Measurements from ENCODE around the gene VPS26A.

Gene VPS26A

DNA sequence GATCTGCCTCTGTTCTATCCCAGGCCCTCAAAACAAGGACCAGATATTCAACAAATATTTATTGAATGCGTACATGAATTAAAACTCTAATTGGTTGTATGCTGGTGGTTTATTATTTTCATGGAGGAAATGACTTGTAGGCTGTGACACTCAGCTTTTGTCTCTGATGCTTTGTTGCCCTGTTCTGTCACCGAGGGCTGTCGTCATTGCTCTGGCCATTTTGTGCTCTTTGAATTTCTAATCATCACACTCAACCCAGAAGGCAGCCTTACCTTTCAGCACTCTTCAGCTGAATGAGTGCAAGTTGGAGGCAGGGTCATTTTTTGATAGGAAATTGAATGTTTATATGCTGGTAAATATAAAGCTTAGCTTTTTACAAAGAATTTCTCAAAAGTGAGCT, 21.5 kb upstream of the VPS26A start:
- Histone ChIP-seq H3K27ac (ENCODE audit: low read depth in 2 of 2, low read length in 2 of 2) (no peak overlapping the region), H3K27me3 (ENCODE audit: control insufficient read depth in 2 of 2, insufficient read depth in 2 of 2, low read length in 2 of 2) (no peaks in the 10 kb centered on the region), H3K4me3 (ENCODE audit: low read length in 2 of 2) (no peak overlapping the region), H3K36me3 (ENCODE audit: control insufficient read depth in 2 of 2, insufficient read depth in 2 of 2, low read length in 2 of 2) (no peaks in the 10 kb centered on the region), H3K9me3 (ENCODE audit: control insufficient read depth in 2 of 2, low read length in 2 of 2) (no peaks in the 10 kb centered on the region), H3K9ac (ENCODE audit: low read depth in 1 of 2, low read length in 2 of 2) (no peak overlapping the region), H3K4me1 (ENCODE audit: control insufficient read depth in 2 of 2, insufficient read depth in 2 of 2, low read length in 2 of 2) (no peaks in the 10 kb centered on the region)

DNA sequence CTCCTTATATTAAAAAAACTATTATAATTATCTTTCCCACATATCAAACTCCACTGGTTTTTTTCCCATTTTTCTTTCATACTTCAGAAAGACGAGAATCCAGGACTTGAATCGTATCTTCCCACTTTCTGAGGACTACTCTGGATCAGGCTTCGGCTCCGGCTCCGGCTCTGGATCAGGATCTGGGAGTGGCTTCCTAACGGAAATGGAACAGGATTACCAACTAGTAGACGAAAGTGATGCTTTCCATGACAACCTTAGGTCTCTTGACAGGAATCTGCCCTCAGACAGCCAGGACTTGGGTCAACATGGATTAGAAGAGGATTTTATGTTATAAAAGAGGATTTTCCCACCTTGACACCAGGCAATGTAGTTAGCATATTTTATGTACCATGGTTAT, 20.2 kb upstream of the VPS26A start:
- H3K4me3 ChIP-seq (ENCODE audit: low read length in 2 of 2): no peak overlapping the region
- H3K36me3 ChIP-seq (ENCODE audit: control insufficient read depth in 2 of 2, insufficient read depth in 2 of 2, low read length in 2 of 2): no peaks in the 10 kb centered on the region
- H3K4me1 ChIP-seq (ENCODE audit: control insufficient read depth in 2 of 2, insufficient read depth in 2 of 2, low read length in 2 of 2): no peaks in the 10 kb centered on the region

DNA sequence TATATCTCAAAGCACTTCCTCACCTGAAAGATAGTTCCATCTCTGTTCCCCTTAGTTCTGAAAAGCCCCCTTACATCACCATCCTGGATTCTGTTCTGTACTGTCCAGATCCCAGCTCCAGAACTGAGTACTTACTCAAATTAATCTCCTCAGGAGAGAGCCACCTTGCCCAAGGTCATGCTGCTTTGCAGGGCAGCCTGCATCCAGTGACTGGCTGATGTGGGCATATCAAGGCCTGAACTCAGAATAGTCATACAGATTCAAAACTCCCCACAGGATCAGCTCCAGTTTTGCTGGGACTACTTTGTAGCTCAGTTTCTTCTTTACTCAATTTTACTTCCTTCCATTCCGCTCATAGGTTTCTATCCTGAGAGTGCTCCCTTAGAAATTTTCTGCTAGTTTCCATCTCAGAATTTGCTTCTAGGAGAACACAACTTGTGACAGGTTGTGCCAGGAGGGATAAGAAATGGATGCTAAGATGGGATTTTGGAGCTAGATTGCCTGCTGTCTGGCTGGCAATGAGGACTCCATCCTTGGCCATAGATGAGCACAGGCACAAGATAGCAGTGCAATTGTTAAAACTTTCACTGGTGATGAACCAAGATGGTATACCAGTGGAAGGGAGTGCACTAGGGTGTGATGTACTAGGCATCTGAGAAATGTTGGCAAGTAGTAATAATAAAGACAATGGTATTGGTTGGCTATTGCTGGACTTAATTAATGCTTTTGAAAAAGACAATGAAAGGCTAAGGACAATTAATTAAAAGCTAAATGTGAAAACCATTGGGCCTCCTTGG, 18.8 kb upstream of the VPS26A start:
- H3K9me3 ChIP-seq (ENCODE audit: control insufficient read depth in 2 of 2, low read length in 2 of 2): no peaks in the 10 kb centered on the region
- no peaks in the 10 kb centered on the region for H3K4me1 ChIP-seq (ENCODE audit: control insufficient read depth in 2 of 2, insufficient read depth in 2 of 2, low read length in 2 of 2)
- no peaks in the 10 kb centered on the region for H3K36me3 ChIP-seq (ENCODE audit: control insufficient read depth in 2 of 2, insufficient read depth in 2 of 2, low read length in 2 of 2)
- H3K27me3 ChIP-seq (ENCODE audit: control insufficient read depth in 2 of 2, insufficient read depth in 2 of 2, low read length in 2 of 2): no peaks in the 10 kb centered on the region
- no peak overlapping the region for H3K27ac ChIP-seq (ENCODE audit: low read depth in 2 of 2, low read length in 2 of 2)
- H3K4me3 ChIP-seq (ENCODE audit: low read length in 2 of 2): no peak overlapping the region
- H3K9ac ChIP-seq (ENCODE audit: low read depth in 1 of 2, low read length in 2 of 2): no peak overlapping the region

More for the DNA sequence above, 20.2 kb upstream of the VPS26A start:
- Histone ChIP-seq H3K27ac (ENCODE audit: low read depth in 2 of 2, low read length in 2 of 2) (no peak overlapping the region), H3K9me3 (ENCODE audit: control insufficient read depth in 2 of 2, low read length in 2 of 2) (no peaks in the 10 kb centered on the region), H3K9ac (ENCODE audit: low read depth in 1 of 2, low read length in 2 of 2) (no peak overlapping the region), H3K27me3 (ENCODE audit: control insufficient read depth in 2 of 2, insufficient read depth in 2 of 2, low read length in 2 of 2) (no peaks in the 10 kb centered on the region)

DNA sequence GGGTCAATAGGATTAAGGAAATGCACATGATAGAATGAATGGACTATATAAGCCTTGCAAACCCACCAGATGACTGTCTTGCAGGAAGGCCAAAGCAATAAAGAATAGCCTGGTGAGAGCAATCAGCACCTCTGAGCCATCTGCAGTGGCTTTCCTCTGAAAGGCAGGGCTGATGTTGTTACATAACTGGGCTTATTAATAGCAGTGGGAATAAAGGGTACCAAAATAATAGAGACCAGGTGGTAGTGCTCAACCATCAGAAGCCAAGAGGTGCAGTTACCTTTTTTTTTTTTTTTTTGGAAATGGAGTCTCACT, 16.8 kb upstream of the VPS26A start:
- H3K9me3 ChIP-seq (ENCODE audit: control insufficient read depth in 2 of 2, low read length in 2 of 2): no peaks in the 10 kb centered on the region
- H3K27ac ChIP-seq (ENCODE audit: low read depth in 2 of 2, low read length in 2 of 2): no peak overlapping the region
- H3K36me3 ChIP-seq (ENCODE audit: control insufficient read depth in 2 of 2, insufficient read depth in 2 of 2, low read length in 2 of 2): no peaks in the 10 kb centered on the region
- no peaks in the 10 kb centered on the region for H3K4me1 ChIP-seq (ENCODE audit: control insufficient read depth in 2 of 2, insufficient read depth in 2 of 2, low read length in 2 of 2)
- no peak overlapping the region for H3K9ac ChIP-seq (ENCODE audit: low read depth in 1 of 2, low read length in 2 of 2)
- no peaks in the 10 kb centered on the region for H3K27me3 ChIP-seq (ENCODE audit: control insufficient read depth in 2 of 2, insufficient read depth in 2 of 2, low read length in 2 of 2)
- no peak overlapping the region for H3K4me3 ChIP-seq (ENCODE audit: low read length in 2 of 2)

DNA sequence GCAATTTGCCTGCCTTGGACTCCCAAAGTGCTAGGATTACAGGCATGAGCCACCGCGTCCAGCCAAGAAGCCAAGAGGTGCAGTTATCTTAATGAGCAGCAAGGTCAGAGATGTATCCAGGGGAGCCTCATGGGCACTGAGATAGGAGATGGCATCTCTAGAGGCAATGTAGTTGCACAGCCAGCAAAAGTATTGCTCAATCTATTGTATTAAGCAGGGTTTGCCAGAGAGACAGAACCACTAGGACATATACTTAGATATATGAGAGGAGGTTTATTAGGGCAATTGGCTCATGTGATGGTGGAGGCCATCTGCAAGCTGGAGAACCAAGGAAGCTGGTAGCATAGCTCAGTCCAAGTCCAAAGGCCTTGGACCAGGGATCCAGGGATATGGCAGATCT, 16.3 kb upstream of the VPS26A start:
- Histone ChIP-seq H3K27me3 (ENCODE audit: control insufficient read depth in 2 of 2, insufficient read depth in 2 of 2, low read length in 2 of 2) (no peaks in the 10 kb centered on the region), H3K4me1 (ENCODE audit: control insufficient read depth in 2 of 2, insufficient read depth in 2 of 2, low read length in 2 of 2) (no peaks in the 10 kb centered on the region), H3K4me3 (ENCODE audit: low read length in 2 of 2) (no peak overlapping the region), H3K9ac (ENCODE audit: low read depth in 1 of 2, low read length in 2 of 2) (no peak overlapping the region), H3K36me3 (ENCODE audit: control insufficient read depth in 2 of 2, insufficient read depth in 2 of 2, low read length in 2 of 2) (no peaks in the 10 kb centered on the region), H3K9me3 (ENCODE audit: control insufficient read depth in 2 of 2, low read length in 2 of 2) (no peaks in the 10 kb centered on the region), H3K27ac (ENCODE audit: low read depth in 2 of 2, low read length in 2 of 2) (no peak overlapping the region)

DNA sequence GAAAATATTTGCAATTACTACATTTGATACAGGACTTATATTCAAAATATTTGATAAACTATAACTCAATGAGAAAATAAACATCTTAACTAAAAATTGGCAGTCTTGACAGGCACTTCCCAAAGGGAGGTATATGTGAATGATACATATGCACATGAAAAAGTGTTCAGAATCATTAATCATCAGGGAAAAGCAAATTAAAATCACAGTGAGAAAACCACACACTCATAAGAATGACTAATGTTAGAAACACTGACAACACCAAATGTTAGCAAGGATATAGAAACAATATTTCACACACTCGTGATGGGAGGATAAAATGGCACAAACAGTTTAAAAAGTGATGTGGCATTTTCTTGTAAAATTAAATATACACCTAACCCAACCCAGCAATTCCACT, 4.1 kb upstream of the VPS26A start:
- Histone ChIP-seq H3K9ac (ENCODE audit: low read depth in 1 of 2, low read length in 2 of 2) (no peak overlapping the region), H3K27ac (ENCODE audit: low read depth in 2 of 2, low read length in 2 of 2) (no peak overlapping the region), H3K27me3 (ENCODE audit: control insufficient read depth in 2 of 2, insufficient read depth in 2 of 2, low read length in 2 of 2) (peaks cover 0 to 2% of the 10 kb centered on the region in 2 donors), H3K4me3 (ENCODE audit: low read length in 2 of 2) (no peak overlapping the region), H3K4me1 (ENCODE audit: control insufficient read depth in 2 of 2, insufficient read depth in 2 of 2, low read length in 2 of 2) (peaks cover 5% of the 10 kb centered on the region in 2 donors), H3K36me3 (ENCODE audit: control insufficient read depth in 2 of 2, insufficient read depth in 2 of 2, low read length in 2 of 2) (no peaks in the 10 kb centered on the region), H3K9me3 (ENCODE audit: control insufficient read depth in 2 of 2, low read length in 2 of 2) (no peaks in the 10 kb centered on the region)

DNA sequence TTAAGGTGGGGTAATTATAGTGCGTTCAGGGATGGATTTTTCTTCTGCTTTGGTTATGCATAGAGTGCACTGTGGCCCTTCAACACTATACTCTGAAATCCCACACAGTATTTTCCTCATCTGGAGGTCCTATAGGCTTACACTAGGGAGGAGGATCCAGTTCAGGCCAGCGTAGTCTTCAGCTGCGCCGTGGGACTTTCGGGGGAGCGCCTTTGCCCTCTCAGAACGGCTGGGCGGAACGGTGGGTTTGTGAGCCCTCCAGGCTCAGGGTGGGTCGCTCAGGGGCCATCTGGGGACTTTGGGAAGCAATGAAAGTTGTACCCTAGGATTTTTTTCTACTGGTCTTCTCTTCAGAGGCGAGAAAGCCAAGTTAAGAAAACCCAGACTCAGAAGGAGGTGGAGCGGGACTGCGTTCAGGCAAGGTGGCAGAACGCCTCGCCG, 652 bp upstream of the VPS26A start:
- peak overlapping the region; percentile 99 for H3K9ac ChIP-seq (ENCODE audit: low read depth in 1 of 2, low read length in 2 of 2)
- H3K9me3 ChIP-seq (ENCODE audit: control insufficient read depth in 2 of 2, low read length in 2 of 2): no peaks in the 10 kb centered on the region
- peak overlapping the region; percentile 84 to 94 for H3K4me3 ChIP-seq (ENCODE audit: low read length in 2 of 2)
- H3K4me1 ChIP-seq (ENCODE audit: control insufficient read depth in 2 of 2, insufficient read depth in 2 of 2, low read length in 2 of 2): peaks cover 9 to 12% of the 10 kb centered on the region in 2 donors
- no peaks in the 10 kb centered on the region for H3K27me3 ChIP-seq (ENCODE audit: control insufficient read depth in 2 of 2, insufficient read depth in 2 of 2, low read length in 2 of 2)
- H3K36me3 ChIP-seq (ENCODE audit: control insufficient read depth in 2 of 2, insufficient read depth in 2 of 2, low read length in 2 of 2): no peaks in the 10 kb centered on the region
- H3K27ac ChIP-seq (ENCODE audit: low read depth in 2 of 2, low read length in 2 of 2): peak overlapping the region; percentile 99

DNA sequence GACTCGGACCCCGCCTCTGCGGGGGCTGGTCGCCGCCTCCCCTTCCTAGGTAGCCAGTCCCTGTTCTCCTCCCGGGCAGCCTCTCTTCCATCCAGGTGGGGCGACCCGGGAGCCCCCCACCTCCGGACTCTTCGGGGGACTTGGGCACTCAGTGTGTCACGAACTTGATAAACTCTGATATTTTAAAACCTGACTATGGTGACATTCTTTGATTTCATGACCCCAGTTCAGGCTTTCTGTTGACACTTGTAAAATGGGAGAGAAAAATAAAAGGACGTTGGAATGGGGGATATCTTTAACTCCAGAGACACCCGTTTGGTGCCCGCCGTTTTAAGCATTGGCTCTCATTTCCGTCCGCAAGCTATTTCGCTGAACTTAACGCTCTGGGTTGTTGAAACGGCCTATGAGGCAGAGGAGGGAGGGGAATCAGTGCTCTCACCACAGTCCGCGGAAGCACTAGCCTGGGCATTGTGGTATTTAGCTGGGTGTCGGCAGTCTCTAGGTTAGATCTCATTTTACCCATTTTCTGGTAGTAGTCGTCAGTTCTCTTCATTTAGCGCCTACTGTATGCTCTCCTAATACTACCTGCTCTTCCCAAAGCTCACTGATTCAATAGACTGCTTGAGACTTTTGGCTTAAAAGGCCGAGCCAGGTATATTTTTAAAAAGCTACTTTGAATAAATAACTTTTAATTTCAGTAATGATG, 738 bp downstream of the VPS26A start:
- no peaks in the 10 kb centered on the region for H3K9me3 ChIP-seq (ENCODE audit: control insufficient read depth in 2 of 2, low read length in 2 of 2)
- peak overlapping the region; percentile 94 to 99 for H3K27ac ChIP-seq (ENCODE audit: low read depth in 2 of 2, low read length in 2 of 2)
- H3K27me3 ChIP-seq (ENCODE audit: control insufficient read depth in 2 of 2, insufficient read depth in 2 of 2, low read length in 2 of 2): no peaks in the 10 kb centered on the region
- H3K36me3 ChIP-seq (ENCODE audit: control insufficient read depth in 2 of 2, insufficient read depth in 2 of 2, low read length in 2 of 2): no peaks in the 10 kb centered on the region
- H3K4me1 ChIP-seq (ENCODE audit: control insufficient read depth in 2 of 2, insufficient read depth in 2 of 2, low read length in 2 of 2): peaks cover 9 to 12% of the 10 kb centered on the region in 2 donors
- H3K9ac ChIP-seq (ENCODE audit: low read depth in 1 of 2, low read length in 2 of 2): peak overlapping the region; percentile 91 to 99
- H3K4me3 ChIP-seq (ENCODE audit: low read length in 2 of 2): peak overlapping the region; percentile 86 to 89

DNA sequence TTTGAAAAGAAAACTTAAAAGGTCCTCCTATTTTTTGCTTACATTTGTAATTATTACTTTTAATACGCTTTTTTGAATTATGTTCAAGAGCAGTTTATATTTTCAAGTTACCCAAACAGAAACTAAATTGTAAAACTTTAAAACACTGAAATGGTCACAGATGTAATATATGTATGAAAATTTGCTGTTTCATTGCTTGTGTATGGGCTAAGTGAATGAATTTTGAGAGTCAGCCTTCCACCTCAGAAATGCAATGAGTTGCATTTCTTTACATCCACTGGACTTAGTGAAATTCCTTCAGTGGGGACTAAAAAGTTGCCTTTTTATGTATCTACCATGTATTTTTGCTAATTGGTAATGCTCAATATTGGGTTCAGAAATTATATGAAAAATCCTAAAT, 1.6 kb downstream of the VPS26A start:
- H3K36me3 ChIP-seq (ENCODE audit: control insufficient read depth in 2 of 2, insufficient read depth in 2 of 2, low read length in 2 of 2): no peaks in the 10 kb centered on the region
- peak overlapping the region; percentile 86 to 89 for H3K4me3 ChIP-seq (ENCODE audit: low read length in 2 of 2)
- no peaks in the 10 kb centered on the region for H3K27me3 ChIP-seq (ENCODE audit: control insufficient read depth in 2 of 2, insufficient read depth in 2 of 2, low read length in 2 of 2)
- peak overlapping the region in 1 of 2 donors; percentile 99 for H3K9ac ChIP-seq (ENCODE audit: low read depth in 1 of 2, low read length in 2 of 2)
- no peaks in the 10 kb centered on the region for H3K9me3 ChIP-seq (ENCODE audit: control insufficient read depth in 2 of 2, low read length in 2 of 2)
- no peak overlapping the region for H3K27ac ChIP-seq (ENCODE audit: low read depth in 2 of 2, low read length in 2 of 2)
- peaks cover 9 to 12% of the 10 kb centered on the region in 2 donors for H3K4me1 ChIP-seq (ENCODE audit: control insufficient read depth in 2 of 2, insufficient read depth in 2 of 2, low read length in 2 of 2)

DNA sequence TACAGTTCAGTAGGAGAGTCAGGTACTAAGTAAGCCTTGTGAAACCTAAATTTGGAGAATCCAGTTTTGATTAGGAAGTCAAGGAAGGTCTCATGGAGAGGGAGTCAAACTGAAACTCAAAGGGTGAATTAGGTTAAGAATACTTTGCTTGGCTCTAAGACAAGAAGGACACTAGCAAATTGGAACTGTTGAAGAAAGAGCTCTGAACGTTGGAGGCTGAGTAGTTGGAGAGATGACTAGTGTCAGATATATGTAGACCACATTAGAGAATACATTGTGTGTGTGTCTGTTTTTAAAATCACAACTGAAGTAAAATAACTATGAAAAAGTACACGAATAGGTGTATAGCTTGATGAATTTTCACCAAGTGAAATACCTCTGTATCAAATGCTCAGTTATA, 6.3 kb downstream of the VPS26A start:
- H3K4me1 ChIP-seq (ENCODE audit: control insufficient read depth in 2 of 2, insufficient read depth in 2 of 2, low read length in 2 of 2): peaks cover 4 to 7% of the 10 kb centered on the region in 2 donors
- H3K9ac ChIP-seq (ENCODE audit: low read depth in 1 of 2, low read length in 2 of 2): no peak overlapping the region
- no peaks in the 10 kb centered on the region for H3K27me3 ChIP-seq (ENCODE audit: control insufficient read depth in 2 of 2, insufficient read depth in 2 of 2, low read length in 2 of 2)
- no peaks in the 10 kb centered on the region for H3K9me3 ChIP-seq (ENCODE audit: control insufficient read depth in 2 of 2, low read length in 2 of 2)
- H3K4me3 ChIP-seq (ENCODE audit: low read length in 2 of 2): no peak overlapping the region
- H3K36me3 ChIP-seq (ENCODE audit: control insufficient read depth in 2 of 2, insufficient read depth in 2 of 2, low read length in 2 of 2): peaks cover 8 to 11% of the 10 kb centered on the region in 2 donors
- H3K27ac ChIP-seq (ENCODE audit: low read depth in 2 of 2, low read length in 2 of 2): no peak overlapping the region

Measured in mucosa of rectum (tissue), 2 donors.